Measurements from ENCODE around the gene FAM114A1. TPM values are rescaled to one million over a fixed set of nuclear protein-coding genes. Genes with fewer than 3 reads are reported as not detected.

The FAM114A1 gene
- total RNA-seq, 2 donors from 2014 or later, result 0.35 to 1.5 TPM

DNA sequence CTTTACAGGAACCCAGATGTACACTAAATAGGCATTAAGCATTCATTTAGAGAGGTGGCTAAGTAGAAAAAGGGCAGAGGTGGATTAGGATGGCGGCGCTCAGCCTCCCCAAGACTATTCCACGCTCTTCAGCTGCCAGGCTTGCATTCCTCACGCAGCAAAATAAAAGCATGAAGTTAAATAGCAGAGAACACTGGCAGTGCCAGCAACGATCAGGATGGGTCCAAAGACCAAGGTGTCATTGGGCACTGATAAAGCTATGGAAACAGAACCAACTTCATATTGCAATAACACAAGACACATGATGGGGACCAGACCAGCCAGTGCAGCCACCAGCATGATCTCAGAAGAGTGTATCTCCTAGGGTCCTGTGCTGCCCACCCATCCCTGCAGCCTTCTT, 122.6 kb downstream of the FAM114A1 start:
- ATAC-seq (replicated peaks), result no peak
- Mint-ChIP-seq H3K36me3 (ENCODE audit: low read depth) (peaks cover 86% of the 10 kb centered on the region), H3K27me3 (no peaks in the 10 kb centered on the region), H3K4me1 (peaks cover 37% of the 10 kb centered on the region), H3K9me3 (no peaks in the 10 kb centered on the region), H3K27ac (no peak overlapping the region), H3K4me3 (no peak overlapping the region)

DNA sequence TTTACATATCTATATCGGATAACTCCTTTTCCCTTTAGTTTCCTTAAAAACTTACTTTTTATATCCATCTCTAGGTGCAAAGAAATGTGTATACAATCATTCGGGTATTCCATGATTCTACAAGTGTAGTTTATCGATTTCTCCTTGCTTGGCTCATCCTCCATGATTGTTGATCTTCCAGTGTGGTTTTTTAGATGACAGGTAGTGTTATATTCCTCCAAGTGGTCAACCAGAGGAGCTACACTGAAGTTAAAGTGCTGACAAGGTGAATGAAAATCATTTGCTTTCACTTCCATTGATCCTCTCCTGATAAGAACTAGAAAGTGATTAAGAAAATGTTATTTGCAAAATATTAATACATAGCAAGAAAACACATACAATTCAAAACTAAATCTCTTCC, 126.1 kb downstream of the FAM114A1 start:
- no peaks in the 10 kb centered on the region for H3K9me3 Mint-ChIP-seq
- no peaks in the 10 kb centered on the region for H3K27me3 Mint-ChIP-seq
- no peak overlapping the region for H3K4me3 Mint-ChIP-seq
- H3K36me3 Mint-ChIP-seq (ENCODE audit: low read depth), result peaks cover 86% of the 10 kb centered on the region
- peaks cover 15% of the 10 kb centered on the region for H3K4me1 Mint-ChIP-seq
- no peak for ATAC-seq (replicated peaks)
- peak overlapping the region; percentile 15 for H3K27ac Mint-ChIP-seq

DNA sequence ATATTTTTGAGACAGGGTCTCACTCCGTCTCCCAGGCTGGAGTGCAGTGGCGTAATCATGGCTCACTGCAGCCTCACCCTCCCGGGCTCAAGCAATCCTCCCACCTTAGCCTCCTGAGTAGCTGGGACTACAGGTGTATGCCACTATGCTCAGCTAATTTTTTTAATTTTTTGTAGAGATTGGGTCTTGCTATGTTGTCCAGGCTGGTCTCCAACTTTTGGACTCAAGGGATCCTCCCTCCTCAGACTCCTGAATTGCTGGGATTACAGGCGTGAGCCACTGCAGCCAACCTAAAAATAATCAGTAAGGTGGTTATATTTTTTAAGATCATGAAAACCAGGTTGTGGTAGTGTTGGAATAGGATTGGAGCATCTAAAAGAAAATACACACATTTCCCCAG, 126.5 kb downstream of the FAM114A1 start:
- no peaks in the 10 kb centered on the region for H3K27me3 Mint-ChIP-seq
- H3K4me3 Mint-ChIP-seq, result no peak overlapping the region
- peaks cover 84% of the 10 kb centered on the region for H3K36me3 Mint-ChIP-seq (ENCODE audit: low read depth)
- no peak for ATAC-seq (replicated peaks)
- H3K27ac Mint-ChIP-seq, result peak overlapping the region; percentile 15
- H3K4me1 Mint-ChIP-seq, result peaks cover 12% of the 10 kb centered on the region
- no peaks in the 10 kb centered on the region for H3K9me3 Mint-ChIP-seq

Other genes with a start within 250 kb of the FAM114A1 start
- 1 to 10 TPM; 4.3 to 5.5 TPM for gene KLF3, start 203.6 kb upstream of the FAM114A1 start, total RNA-seq
- under 1 TPM in 1 of 2 donors, not detected in 1; 0.19 TPM for gene TLR10, start 84.8 kb upstream of the FAM114A1 start, total RNA-seq
- gene TLR1, start 63.0 kb upstream of the FAM114A1 start, total RNA-seq, result 1 to 10 TPM; 2.1 to 5.9 TPM
- gene TLR6, start 11.0 kb upstream of the FAM114A1 start, total RNA-seq, result 1 to 10 TPM; 2.7 to 3.0 TPM
- gene TMEM156, start 164.6 kb downstream of the FAM114A1 start, total RNA-seq, result 10 to 100 TPM; 25.7 to 37.9 TPM
- gene KLHL5, start 194.4 kb downstream of the FAM114A1 start, total RNA-seq, result 10 to 100 TPM; 19.4 to 28.1 TPM